Loucy (cell line): Measurements from ENCODE around the gene SSBP3.

ENCODE experiments used
- CTCF ChIP-seq: fragments of 200-600 bp; sonication (generic); conservative IDR thresholded peaks from 2 replicates; pipeline ENCODE4 v1.5.1; 2014; ENCODE audit warnings: mild to moderate bottlenecking, antibody characterized with exemption, low read length
- EZH2phosphoT487 ChIP-seq: fragments of 200-600 bp; IDR thresholded peaks from 2 replicates; pipeline ENCODE4 v1.6.1; 2018; ENCODE audit warnings: antibody characterized with exemption, mild to moderate bottlenecking, moderate library complexity, borderline replicate concordance

DNA sequence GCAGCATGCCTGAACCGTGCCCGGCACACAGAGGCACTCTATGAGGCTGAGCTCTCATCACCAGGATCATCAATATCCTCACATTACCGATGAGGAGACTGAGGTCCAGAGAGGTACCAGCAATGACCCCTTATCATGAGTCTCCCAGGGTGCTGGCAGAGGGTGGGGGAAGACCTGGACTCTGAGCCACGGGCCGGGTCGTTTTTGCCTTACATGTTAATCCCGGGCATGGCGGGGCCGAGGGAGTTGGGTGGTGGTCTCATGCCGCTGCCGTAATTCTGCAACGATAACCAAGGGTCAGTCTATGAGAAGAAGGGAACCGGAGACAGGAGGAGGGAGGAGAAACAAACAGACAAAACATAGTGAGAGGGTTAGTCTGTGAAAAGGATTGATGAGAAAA is 163.2 kb downstream of the SSBP3 start:
- TF ChIP-seq CTCF (no peak), EZH2phosphoT487 (no peak)
